GM12875 (cell line): ENCODE data around the gene HK1.

ENCODE experiments used
- H3K4me3 ChIP-seq: one replicate; pipeline ENCODE4 v1.5.1; 2011; ENCODE audit warnings: low read depth, low read length, control low read depth
- CTCF ChIP-seq: IDR thresholded peaks from 2 replicates; pipeline ENCODE4 v1.5.1; 2011; ENCODE audit warnings: low read depth, mild to moderate bottlenecking, control low read depth, inconsistent platforms, low read length, moderate library complexity, borderline replicate concordance; ENCODE audit not compliant: insufficient read depth

HK1 gene

GRCh38 chr10:69336952-69337295 lies 58.6 kb downstream of the HK1 start:
- H3K4me3 ChIP-seq, result no peak overlapping the region
- TF ChIP-seq CTCF, result no peak

GRCh38 chr10:69337296-69338132 lies 59.2 kb downstream of the HK1 start:
- TF ChIP-seq CTCF, result no peak
- no peak overlapping the region for H3K4me3 ChIP-seq

DNA sequence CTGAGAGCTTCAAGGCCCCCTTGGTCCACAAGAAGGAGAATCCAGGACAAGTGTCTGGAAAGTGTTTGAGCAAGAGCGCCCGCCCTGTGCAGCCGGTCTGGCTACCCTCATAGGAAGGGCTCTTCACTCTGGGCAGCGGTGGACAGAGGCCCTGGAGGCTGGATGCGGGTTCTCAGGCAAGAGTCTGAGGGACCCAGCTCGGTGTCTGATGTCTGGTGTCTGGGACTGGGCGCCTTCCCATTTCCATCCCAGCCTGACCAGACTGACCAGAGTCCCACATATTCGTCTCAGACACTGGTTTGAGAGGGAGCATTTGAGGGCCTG lies 59.8 kb downstream of the HK1 start:
- no peak for TF ChIP-seq CTCF
- no peak overlapping the region for H3K4me3 ChIP-seq

DNA sequence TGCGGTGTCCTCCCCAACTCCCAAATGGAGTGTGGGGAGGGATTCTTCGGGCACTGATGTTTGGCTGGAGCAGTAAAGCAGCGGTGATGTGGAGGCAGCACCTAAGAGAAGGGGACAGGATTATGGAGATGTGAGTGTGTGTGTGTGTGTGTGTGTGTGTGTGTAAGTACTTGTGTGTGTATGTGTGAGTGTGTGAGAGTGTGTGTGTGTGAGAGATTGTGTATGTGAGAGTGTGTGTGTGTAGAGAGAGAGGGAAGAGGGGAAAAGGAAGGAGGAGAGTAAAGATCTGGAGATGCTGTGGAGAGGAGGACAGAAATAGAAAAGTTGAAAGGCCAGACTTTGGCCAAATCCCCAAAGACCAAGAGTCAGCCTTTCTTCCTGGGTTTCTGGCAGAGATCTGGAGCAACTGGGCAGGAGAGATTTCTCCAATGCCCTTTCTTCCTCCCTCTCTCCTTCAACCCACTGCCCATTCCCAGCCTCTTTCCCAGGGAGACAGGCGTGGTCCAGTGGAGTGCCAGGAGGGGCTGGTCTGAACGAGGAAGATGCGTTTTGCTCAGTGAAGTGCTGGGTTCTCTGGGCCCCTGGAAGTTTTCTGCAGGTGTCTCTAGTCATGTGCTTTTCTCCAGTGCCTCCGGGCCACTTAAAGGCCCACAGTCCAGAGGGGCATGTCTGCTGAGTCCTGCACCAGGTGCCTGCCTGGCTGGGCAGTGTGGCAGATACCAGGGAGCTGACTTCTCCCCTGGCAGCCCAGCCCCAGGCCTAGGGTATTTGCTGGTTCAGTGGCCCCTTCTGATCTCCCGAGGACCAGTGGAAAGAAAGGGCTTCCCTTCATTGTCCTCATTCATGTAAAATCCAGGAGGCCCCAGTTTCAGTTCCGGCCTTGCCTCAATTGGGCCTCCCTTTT lies 60.5 kb downstream of the HK1 start:
- no peak for TF ChIP-seq CTCF
- no peak overlapping the region for H3K4me3 ChIP-seq

DNA sequence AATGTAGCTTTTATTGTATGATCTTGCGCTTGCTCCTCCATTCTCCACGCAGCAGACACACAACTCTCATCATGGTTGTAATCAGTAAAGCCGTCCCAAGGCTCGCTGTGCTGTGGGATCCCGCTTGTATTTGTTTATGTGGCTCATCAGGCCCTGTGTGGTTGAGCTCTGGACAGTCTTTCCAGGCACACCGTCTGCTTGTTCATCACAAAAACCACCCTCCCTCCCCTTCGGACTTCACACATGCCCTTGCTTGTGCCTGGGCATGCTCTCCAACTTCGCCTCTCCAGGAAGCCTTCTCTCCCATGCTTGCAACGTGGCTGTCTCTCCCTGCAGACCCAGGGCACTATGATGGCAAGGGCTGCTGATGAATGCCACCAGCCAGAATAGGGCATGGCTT lies 62.4 kb downstream of the HK1 start:
- TF ChIP-seq CTCF, result no peak
- no peak overlapping the region for H3K4me3 ChIP-seq

DNA sequence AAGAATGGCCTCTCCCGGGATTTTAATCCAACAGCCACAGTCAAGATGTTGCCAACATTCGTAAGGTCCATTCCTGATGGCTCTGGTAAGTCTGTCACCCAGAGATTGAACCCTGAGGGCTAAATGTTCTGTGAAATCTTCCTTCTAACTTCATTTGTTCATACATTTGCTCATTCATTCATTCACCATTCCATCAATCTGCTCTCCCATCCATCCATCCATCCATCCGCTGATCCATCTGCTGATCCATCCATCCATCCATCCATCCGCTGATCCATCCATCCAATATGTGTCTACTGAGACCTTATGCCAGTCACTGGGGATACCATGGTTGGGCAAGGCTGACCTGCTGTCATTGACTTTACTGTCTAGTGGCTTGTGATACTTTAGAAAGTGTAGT lies 65.6 kb downstream of the HK1 start:
- TF ChIP-seq CTCF, result no peak
- no peak overlapping the region for H3K4me3 ChIP-seq

- no peak overlapping the region for H3K4me3 ChIP-seq
Observed at GRCh38 chr10:69344591-69345252, 66.4 kb downstream of the HK1 start.

More at GRCh38 chr10:69344591-69345252, 66.4 kb downstream of the HK1 start:
- no peak for TF ChIP-seq CTCF
